C4-2B (cell line): Measurements from ENCODE around the gene TRAF3IP1.

Experiments used
- CTCF ChIP-seq: fragments of 450-650 bp; conservative IDR thresholded peaks from 2 replicates; pipeline ENCODE4 v1.5.1; 2017; ENCODE audit warnings: mild to moderate bottlenecking
- ZFX ChIP-seq: fragments of 450-650 bp; IDR thresholded peaks from 2 replicates; pipeline ENCODE4 v1.6.1; 2017

DNA sequence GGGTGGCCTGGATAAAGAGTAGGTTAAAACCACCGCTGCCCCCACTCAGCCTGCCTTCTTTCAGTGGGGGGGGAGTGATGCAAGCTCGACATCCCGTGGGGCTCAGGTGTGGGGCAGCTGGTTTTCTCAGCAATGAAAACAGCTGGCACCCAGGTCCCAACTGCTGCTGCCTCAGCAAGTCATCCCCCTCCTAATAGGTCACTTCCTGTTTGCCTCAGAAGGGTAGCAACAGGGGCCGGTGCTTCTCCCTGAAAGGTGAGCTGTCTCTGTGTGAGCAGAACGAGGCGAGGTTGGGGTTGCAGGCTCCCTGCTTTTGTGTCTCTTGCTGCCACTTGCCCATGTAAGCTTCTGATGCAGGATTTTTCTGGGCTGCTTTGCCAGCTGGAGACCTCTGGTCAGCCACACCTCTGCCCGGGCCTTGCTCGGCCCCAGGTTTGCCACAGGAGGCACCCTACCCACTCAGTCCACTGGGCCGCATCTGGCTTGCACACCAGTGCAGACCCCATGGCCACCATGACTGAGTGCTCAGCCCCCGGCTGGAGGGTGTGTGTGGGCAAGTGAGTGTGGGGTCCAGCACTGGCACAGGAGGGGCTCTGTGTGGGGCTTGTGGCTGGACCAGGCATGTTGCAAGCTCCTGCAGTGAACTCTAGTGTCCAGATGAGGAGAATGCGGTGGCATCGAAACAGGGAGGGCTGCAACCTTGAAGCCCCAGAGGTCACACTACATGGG lies 94.9 kb downstream of the TRAF3IP1 start:
- TF ChIP-seq CTCF (no peak), ZFX (no peak)
